ENCODE results near the gene IMP4.
"Not testable (repeated sequence)": the region's sequence is repeated elsewhere in the genome, so short reads cannot be mapped to it uniquely, and the experiment has no call there.

The IMP4 gene

DNA sequence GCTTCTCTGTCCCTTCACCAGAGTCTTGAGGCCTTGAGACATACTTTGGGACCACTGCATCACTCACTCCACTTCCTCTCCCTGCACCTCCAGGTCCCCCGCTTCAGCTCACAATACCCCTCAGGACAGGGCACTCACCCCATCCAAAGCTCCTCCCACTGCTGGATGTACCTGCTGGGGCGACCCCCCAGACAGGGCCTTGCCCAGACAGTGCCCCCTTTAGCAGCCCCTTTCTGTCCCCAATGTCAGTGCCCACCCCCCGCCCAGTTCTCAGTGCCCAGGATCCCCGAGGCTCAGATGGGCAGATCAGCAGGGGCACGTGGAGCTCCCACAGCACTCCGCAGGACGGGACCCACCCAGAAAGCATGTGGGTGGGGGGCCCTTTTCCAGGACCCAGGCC, 23.8 kb upstream of the IMP4 start:
- no peaks in the 10 kb centered on the region for H3K9me3 ChIP-seq (ENCODE audit: control insufficient read depth, low read length)
- H3K4me3 ChIP-seq (ENCODE audit: low read length) = no peak overlapping the region
- no peak overlapping the region for H3K9ac ChIP-seq (ENCODE audit: low read length)
- DNase-seq (ENCODE audit: low read depth) = no peak
- H3K27me3 ChIP-seq (replicated peaks; ENCODE audit: control insufficient read depth, insufficient read depth, low read length) = peaks cover 15% of the 10 kb centered on the region
- no peaks in the 10 kb centered on the region for H3K36me3 ChIP-seq (ENCODE audit: control insufficient read depth, insufficient read depth, low read length, severe bottlenecking)
- H3K4me1 ChIP-seq (ENCODE audit: control insufficient read depth, insufficient read depth, low read length) = no peaks in the 10 kb centered on the region

- no peak for DNase-seq (ENCODE audit: low read depth)
- H3K9me3 ChIP-seq (ENCODE audit: control insufficient read depth, low read length) = no peaks in the 10 kb centered on the region
- no peak overlapping the region for H3K4me3 ChIP-seq (ENCODE audit: low read length)
- H3K4me1 ChIP-seq (ENCODE audit: control insufficient read depth, insufficient read depth, low read length) = no peaks in the 10 kb centered on the region
- H3K27me3 ChIP-seq (replicated peaks; ENCODE audit: control insufficient read depth, insufficient read depth, low read length) = peaks cover 21% of the 10 kb centered on the region
- H3K36me3 ChIP-seq (ENCODE audit: control insufficient read depth, insufficient read depth, low read length, severe bottlenecking) = no peaks in the 10 kb centered on the region
- H3K9ac ChIP-seq (ENCODE audit: low read length) = no peak overlapping the region
Observed at GRCh38 chr2:130319536-130319935, 23.2 kb upstream of the IMP4 start.

- no peak overlapping the region for H3K4me3 ChIP-seq (ENCODE audit: low read length)
- no peak overlapping the region for H3K9ac ChIP-seq (ENCODE audit: low read length)
- DNase-seq (ENCODE audit: low read depth) = peak; percentile 42
- peaks cover 3% of the 10 kb centered on the region for H3K4me1 ChIP-seq (ENCODE audit: control insufficient read depth, insufficient read depth, low read length)
- peaks cover 57% of the 10 kb centered on the region for H3K27me3 ChIP-seq (replicated peaks; ENCODE audit: control insufficient read depth, insufficient read depth, low read length)
- no peaks in the 10 kb centered on the region for H3K36me3 ChIP-seq (ENCODE audit: control insufficient read depth, insufficient read depth, low read length, severe bottlenecking)
- H3K9me3 ChIP-seq (ENCODE audit: control insufficient read depth, low read length) = no peaks in the 10 kb centered on the region
Observed at GRCh38 chr2:130327703-130328527, 14.8 kb upstream of the IMP4 start.

DNA sequence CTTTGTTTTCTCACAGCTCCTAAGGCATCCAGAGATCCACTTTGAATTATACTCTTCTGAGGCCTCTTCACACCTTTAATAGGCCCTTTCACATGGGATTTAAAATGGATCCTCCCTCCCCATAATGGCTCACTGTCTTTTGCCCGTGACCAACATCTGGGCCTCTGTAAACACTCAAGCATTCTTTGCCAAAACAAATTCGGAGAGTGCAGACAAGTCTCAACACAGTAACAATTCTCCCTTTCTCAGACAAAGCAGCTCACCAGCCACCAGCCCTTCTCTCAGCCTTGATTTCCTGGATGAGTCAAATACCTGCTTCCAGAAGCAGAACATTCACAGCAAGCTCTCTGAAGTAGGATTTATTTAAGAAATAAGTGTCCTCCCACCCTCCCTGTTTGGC, 14.0 kb upstream of the IMP4 start:
- H3K9ac ChIP-seq (ENCODE audit: low read length) = no peak overlapping the region
- peaks cover 3% of the 10 kb centered on the region for H3K4me1 ChIP-seq (ENCODE audit: control insufficient read depth, insufficient read depth, low read length)
- DNase-seq (ENCODE audit: low read depth) = no peak
- no peaks in the 10 kb centered on the region for H3K36me3 ChIP-seq (ENCODE audit: control insufficient read depth, insufficient read depth, low read length, severe bottlenecking)
- H3K27me3 ChIP-seq (replicated peaks; ENCODE audit: control insufficient read depth, insufficient read depth, low read length) = peaks cover 54% of the 10 kb centered on the region
- no peaks in the 10 kb centered on the region for H3K9me3 ChIP-seq (ENCODE audit: control insufficient read depth, low read length)
- no peak overlapping the region for H3K4me3 ChIP-seq (ENCODE audit: low read length)

DNA sequence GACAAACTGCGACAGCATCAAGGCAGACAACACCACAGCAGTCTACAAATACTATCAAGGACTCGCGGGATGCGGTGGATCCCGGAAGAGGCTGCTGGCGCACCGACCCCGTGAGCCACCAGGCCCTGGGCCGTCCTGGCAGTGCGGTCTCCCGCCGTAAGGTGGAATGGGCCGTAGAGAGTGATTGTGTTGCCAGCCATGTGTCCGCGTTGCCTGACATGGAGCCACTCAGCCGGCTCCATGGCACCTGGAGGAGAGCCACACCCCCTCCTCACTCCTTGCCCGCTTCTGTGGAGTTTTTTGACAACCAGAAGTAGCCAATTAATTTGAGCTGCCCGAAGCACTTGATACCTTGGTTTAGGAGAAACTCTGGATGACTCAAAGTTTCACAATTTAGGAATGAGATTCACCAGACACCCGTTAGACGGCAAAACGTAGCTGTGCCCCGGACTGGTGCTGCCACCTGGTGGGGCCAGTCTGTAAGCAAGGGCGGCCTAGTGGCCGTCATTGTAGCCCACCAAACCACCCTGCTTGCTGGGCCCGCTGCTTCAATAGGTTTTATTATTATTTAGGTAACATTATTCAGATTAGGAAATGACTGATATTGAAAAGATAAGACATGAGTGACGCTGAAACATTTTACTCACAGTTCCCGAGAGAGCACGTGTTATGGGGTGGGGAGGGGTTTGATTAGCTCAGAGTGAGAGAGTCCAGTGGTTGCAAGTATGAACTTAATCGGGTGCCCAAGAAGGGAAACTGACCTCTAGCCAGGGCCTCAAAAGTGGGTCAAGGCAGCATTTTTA, 10.2 kb upstream of the IMP4 start:
- Histone ChIP-seq H3K4me1 (ENCODE audit: control insufficient read depth, insufficient read depth, low read length) (peaks cover 7% of the 10 kb centered on the region), H3K4me3 (ENCODE audit: low read length) (no peak overlapping the region), H3K9me3 (ENCODE audit: control insufficient read depth, low read length) (peaks cover 5% of the 10 kb centered on the region), H3K36me3 (ENCODE audit: control insufficient read depth, insufficient read depth, low read length, severe bottlenecking) (no peaks in the 10 kb centered on the region), H3K27me3 (replicated peaks; ENCODE audit: control insufficient read depth, insufficient read depth, low read length) (peaks cover 23% of the 10 kb centered on the region), H3K9ac (ENCODE audit: low read length) (peak overlapping the region; percentile 37)
- peak; percentile 94 for DNase-seq (ENCODE audit: low read depth)

- Histone ChIP-seq H3K4me1 (ENCODE audit: control insufficient read depth, insufficient read depth, low read length) (peaks cover 14% of the 10 kb centered on the region), H3K27me3 (replicated peaks; ENCODE audit: control insufficient read depth, insufficient read depth, low read length) (peaks cover 23% of the 10 kb centered on the region)
- H3K36me3 ChIP-seq (ENCODE audit: control insufficient read depth, insufficient read depth, low read length, severe bottlenecking); DNase-seq (ENCODE audit: low read depth); H3K9ac ChIP-seq (ENCODE audit: low read length); H3K9me3 ChIP-seq (ENCODE audit: control insufficient read depth, low read length); H3K4me3 ChIP-seq (ENCODE audit: low read length): not testable (repeated sequence)
Observed at GRCh38 chr2:130333253-130333652, 9.4 kb upstream of the IMP4 start.

DNA sequence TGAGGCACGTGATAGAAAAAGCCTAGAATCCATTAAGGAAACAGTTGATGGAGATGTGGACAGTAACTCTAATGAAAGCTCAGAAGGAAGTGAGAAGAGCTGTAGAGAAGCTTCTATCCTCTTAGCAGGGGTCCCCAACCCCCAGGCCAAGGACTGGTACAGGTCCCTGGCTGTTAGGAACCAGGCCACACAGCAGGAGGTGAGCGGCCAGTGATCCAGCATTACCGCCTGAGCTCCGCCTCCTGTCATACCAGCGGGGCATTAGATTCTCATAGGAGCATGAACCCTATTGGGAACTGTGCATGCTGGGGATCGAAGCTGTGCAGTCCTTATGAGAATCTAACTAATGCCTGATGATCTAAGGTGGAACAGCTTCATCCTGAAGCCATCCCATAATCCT, 8.7 kb upstream of the IMP4 start:
- H3K4me1 ChIP-seq (ENCODE audit: control insufficient read depth, insufficient read depth, low read length) = peaks cover 15% of the 10 kb centered on the region
- H3K4me3 ChIP-seq (ENCODE audit: low read length) = no peak overlapping the region
- no peak for DNase-seq (ENCODE audit: low read depth)
- H3K9ac ChIP-seq (ENCODE audit: low read length) = no peak overlapping the region
- H3K9me3 ChIP-seq (ENCODE audit: control insufficient read depth, low read length) = peaks cover 5% of the 10 kb centered on the region
- peaks cover 23% of the 10 kb centered on the region for H3K27me3 ChIP-seq (replicated peaks; ENCODE audit: control insufficient read depth, insufficient read depth, low read length)
- H3K36me3 ChIP-seq (ENCODE audit: control insufficient read depth, insufficient read depth, low read length, severe bottlenecking) = peaks cover 8% of the 10 kb centered on the region

GRCh38 chr2:130335226-130335625, 7.5 kb upstream of the IMP4 start:
- peaks cover 15% of the 10 kb centered on the region for H3K4me1 ChIP-seq (ENCODE audit: control insufficient read depth, insufficient read depth, low read length)
- peaks cover 17% of the 10 kb centered on the region for H3K27me3 ChIP-seq (replicated peaks; ENCODE audit: control insufficient read depth, insufficient read depth, low read length)
- H3K4me3 ChIP-seq (ENCODE audit: low read length) = no peak overlapping the region
- peaks cover 5% of the 10 kb centered on the region for H3K9me3 ChIP-seq (ENCODE audit: control insufficient read depth, low read length)
- DNase-seq (ENCODE audit: low read depth) = no peak
- H3K9ac ChIP-seq (ENCODE audit: low read length) = no peak overlapping the region
- peaks cover 10% of the 10 kb centered on the region for H3K36me3 ChIP-seq (ENCODE audit: control insufficient read depth, insufficient read depth, low read length, severe bottlenecking)

- no peak overlapping the region for H3K4me3 ChIP-seq (ENCODE audit: low read length)
- DNase-seq (ENCODE audit: low read depth) = no peak
Observed at GRCh38 chr2:130336150-130336876, 6.4 kb upstream of the IMP4 start.

DNA sequence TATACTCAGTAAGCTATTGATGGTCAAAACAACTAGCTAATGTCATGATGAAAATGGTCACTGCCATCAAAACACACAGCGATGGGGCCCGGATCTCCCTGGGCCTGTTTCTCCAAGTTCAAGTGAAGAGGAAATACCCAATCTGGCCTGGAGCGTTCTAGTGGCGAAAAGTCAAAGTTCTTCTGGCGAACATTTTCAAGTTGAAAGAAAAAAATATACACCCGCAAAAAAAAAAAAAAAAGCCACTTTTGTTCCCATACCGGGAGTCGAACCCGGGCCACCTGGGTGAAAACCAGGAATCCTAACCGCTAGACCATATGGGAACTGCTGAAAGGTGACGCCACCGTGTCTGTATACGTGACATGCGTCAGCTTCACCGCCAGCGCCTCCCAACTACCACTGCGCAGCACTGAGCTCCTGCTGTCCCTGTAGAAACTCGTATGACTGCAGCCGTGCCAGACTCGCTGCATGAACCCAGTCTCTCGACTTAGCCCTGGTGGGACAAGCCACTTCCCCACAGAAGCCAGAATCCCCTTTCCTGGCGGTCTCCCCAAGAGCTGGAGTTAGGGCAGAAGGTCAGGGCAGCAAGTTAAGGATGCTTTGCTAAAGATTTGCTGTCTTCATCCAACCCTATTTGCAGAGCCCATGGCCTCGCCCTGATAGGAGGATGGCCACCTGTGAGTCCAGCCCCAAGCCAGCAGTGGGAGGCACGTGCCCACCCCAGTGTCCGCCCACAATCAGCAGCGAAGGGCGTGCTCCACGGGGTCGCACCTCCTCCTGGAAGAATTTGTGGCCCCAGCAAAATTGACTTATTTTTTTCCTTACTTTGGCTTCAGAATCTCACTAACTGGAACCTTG, 5.6 kb upstream of the IMP4 start:
- peak overlapping the region; percentile 45 for H3K4me3 ChIP-seq (ENCODE audit: low read length)
- peaks cover 10% of the 10 kb centered on the region for H3K36me3 ChIP-seq (ENCODE audit: control insufficient read depth, insufficient read depth, low read length, severe bottlenecking)
- H3K9me3 ChIP-seq (ENCODE audit: control insufficient read depth, low read length) = peaks cover 5% of the 10 kb centered on the region
- H3K9ac ChIP-seq (ENCODE audit: low read length) = no peak overlapping the region
- H3K4me1 ChIP-seq (ENCODE audit: control insufficient read depth, insufficient read depth, low read length) = peaks cover 20% of the 10 kb centered on the region
- DNase-seq (ENCODE audit: low read depth) = peak; percentile 87
- H3K27me3 ChIP-seq (replicated peaks; ENCODE audit: control insufficient read depth, insufficient read depth, low read length) = peaks cover 1% of the 10 kb centered on the region

More at GRCh38 chr2:130336150-130336876, 6.4 kb upstream of the IMP4 start:
- peaks cover 6% of the 10 kb centered on the region for H3K27me3 ChIP-seq (replicated peaks; ENCODE audit: control insufficient read depth, insufficient read depth, low read length)
- H3K9me3 ChIP-seq (ENCODE audit: control insufficient read depth, low read length) = peaks cover 5% of the 10 kb centered on the region
- no peak overlapping the region for H3K9ac ChIP-seq (ENCODE audit: low read length)
- H3K36me3 ChIP-seq (ENCODE audit: control insufficient read depth, insufficient read depth, low read length, severe bottlenecking) = peaks cover 10% of the 10 kb centered on the region
- H3K4me1 ChIP-seq (ENCODE audit: control insufficient read depth, insufficient read depth, low read length) = peaks cover 18% of the 10 kb centered on the region

Measured in adipocyte (in vitro differentiated cells).